GM12891 (cell line): Measurements from ENCODE around the gene MMRN1.

Source experiments
- PAX5 ChIP-seq: IDR thresholded peaks from 2 replicates; pipeline ENCODE4 v1.6.1; 2011; ENCODE audit warnings: low read length, moderate library complexity, mild to moderate bottlenecking; ENCODE audit not compliant: insufficient read depth, severe bottlenecking
- POLR2A ChIP-seq: IDR thresholded peaks from 2 replicates; pipeline ENCODE4 v1.6.1; 2011; ENCODE audit warnings: low read depth, low read length, control low read depth
- POLR2AphosphoS5 ChIP-seq: IDR thresholded peaks from 2 replicates; pipeline ENCODE4 v1.6.1; 2011; ENCODE audit warnings: low read depth, low read length, control low read depth
- TAF1 ChIP-seq: IDR thresholded peaks from 2 replicates; pipeline ENCODE4 v1.6.1; 2011; ENCODE audit warnings: low read depth, low read length, control low read depth

DNA sequence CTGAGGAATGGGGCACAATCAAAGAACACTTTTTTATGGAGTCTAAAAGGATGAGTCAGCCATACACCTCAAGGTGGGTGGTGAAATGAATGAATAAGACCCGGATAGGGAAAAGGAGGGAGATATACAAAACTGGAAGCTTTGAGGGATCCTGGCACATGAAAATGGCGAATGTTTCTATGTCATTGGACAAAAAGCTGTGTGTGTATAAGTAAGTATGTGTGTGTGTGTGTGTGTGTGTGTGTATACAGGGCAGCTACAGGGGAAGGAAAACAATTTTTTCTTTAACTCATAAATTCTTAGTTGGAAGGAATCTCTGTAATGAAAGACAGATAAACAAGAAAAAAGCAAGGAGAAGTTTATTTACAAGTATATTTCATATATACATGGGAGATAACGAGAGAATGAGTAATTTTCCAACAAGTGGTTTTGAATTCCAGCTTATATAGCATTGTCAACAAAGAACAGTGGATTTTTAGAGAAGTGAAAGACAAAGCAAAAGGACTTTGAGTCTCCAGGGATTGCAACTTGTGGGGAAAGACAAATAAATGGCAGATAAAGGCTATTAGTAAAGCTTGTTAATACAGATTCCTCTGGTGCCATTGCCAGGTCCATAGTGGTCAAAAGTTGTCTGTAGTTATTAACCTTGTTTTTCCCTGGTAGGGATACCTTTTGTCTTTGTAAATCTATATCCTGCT is 99.7 kb downstream of the MMRN1 start:
- TF ChIP-seq POLR2AphosphoS5: no peak
- TF ChIP-seq POLR2A: no peak
- no peak for TF ChIP-seq TAF1
- no peak for TF ChIP-seq PAX5
